RKO (cell line): ENCODE data around the gene LRRC52.
A peak's percentile ranks its signal among the peaks of the same experiment; 100 is the strongest.

Source experiments
- DNase-seq: peaks from one replicate; pipeline ENCODE4 v3.0.0-alpha.2; 2016; ENCODE audit warnings: low spot score

The LRRC52 gene

GRCh38 chr1:165537356-165538109 lies 6.3 kb upstream of the LRRC52 start:
- DNase-seq, result no peak

GRCh38 chr1:165539306-165539705 lies 4.5 kb upstream of the LRRC52 start:
- no peak for DNase-seq

- DNase-seq, result no peak
These were observed 3.9 kb upstream of the LRRC52 start for GRCh38 chr1:165539908-165540307.

- no peak for DNase-seq
These were observed 1.7 kb upstream of the LRRC52 start for GRCh38 chr1:165542015-165542631.

GRCh38 chr1:165542647-165543046 lies 1.2 kb upstream of the LRRC52 start:
- no peak for DNase-seq

GRCh38 chr1:165544996-165545395 lies 1.2 kb downstream of the LRRC52 start:
- DNase-seq, result no peak

GRCh38 chr1:165545974-165546373 lies 2.2 kb downstream of the LRRC52 start:
- no peak for DNase-seq

- DNase-seq, result no peak
These were observed 6.2 kb downstream of the LRRC52 start for GRCh38 chr1:165549973-165550372.

GRCh38 chr1:165551469-165551868 lies 7.7 kb downstream of the LRRC52 start:
- no peak for DNase-seq

GRCh38 chr1:165560883-165561656 lies 17.3 kb downstream of the LRRC52 start:
- no peak for DNase-seq

GRCh38 chr1:165562571-165562970 lies 18.8 kb downstream of the LRRC52 start:
- peak; percentile 66 for DNase-seq

GRCh38 chr1:165563551-165563950 lies 19.8 kb downstream of the LRRC52 start:
- no peak for DNase-seq

- no peak for DNase-seq
These were observed 20.8 kb downstream of the LRRC52 start for GRCh38 chr1:165564561-165564960.

GRCh38 chr1:165565751-165566490 lies 22.1 kb downstream of the LRRC52 start:
- DNase-seq, result no peak

GRCh38 chr1:165570078-165570477 lies 26.3 kb downstream of the LRRC52 start:
- no peak for DNase-seq

- DNase-seq, result no peak
These were observed 30.0 kb downstream of the LRRC52 start for GRCh38 chr1:165573787-165574186.

GRCh38 chr1:165574295-165574694 lies 30.5 kb downstream of the LRRC52 start:
- no peak for DNase-seq

- DNase-seq, result no peak
These were observed 31.8 kb downstream of the LRRC52 start for GRCh38 chr1:165575468-165576099.

GRCh38 chr1:165576536-165576935 lies 32.7 kb downstream of the LRRC52 start:
- no peak for DNase-seq

- DNase-seq, result no peak
These were observed 33.9 kb downstream of the LRRC52 start for GRCh38 chr1:165577707-165578106.

- peak; percentile 19 for DNase-seq
These were observed 37.4 kb downstream of the LRRC52 start for GRCh38 chr1:165580931-165581871.
